A549 (cell line): Measurements from ENCODE around the gene HMGA1. TPM values are rescaled to one million over a fixed set of nuclear protein-coding genes. Genes with fewer than 3 reads are reported as not detected.

ENCODE experiments used
- ATAC-seq, 2 experiments: fragments of 200-7000 bp in 1 of 2; fragments of >200 bp in 1 of 2; cut with Nextera tagmentation in 1 of 2; cut with Tn5 transposase in 1 of 2; 3 replicates each; pipeline versions ENCODE4 v1.8.0 to v1.9.1; 2018 to 2020; ENCODE audit warnings: mild to moderate bottlenecking in 1 of 2, moderate library complexity in 1 of 2
- CTCF ChIA-PET: fragments of 300-600 bp; sonication (Branson Sonifier 250); formaldehyde crosslinking; extraction: SDS; loops from one replicate; lab custom pipeline; 2021; ENCODE audit warnings: antibody characterized with exemption, inconsistent platforms; lab: Yijun Ruan, JAX
- POLR2A ChIA-PET: fragments of 350-600 bp; formaldehyde crosslinking; extraction: SDS; loops from one replicate; lab custom pipeline; 2021; ENCODE audit warnings: antibody characterized with exemption, inconsistent platforms; lab: Yijun Ruan, JAX
- DNase-seq, 2 experiments: peaks; one replicate each; pipeline versions ENCODE4 v3.0.0 to v3.0.0-alpha.2; 2011 to 2016; ENCODE audit warnings: low read depth in 1 of 2, low spot score in 1 of 2
- FAIRE-seq: peaks from 2 replicates; lab custom pipeline; 2011; peaks lifted over from hg19 to GRCh38; lab: Jason Lieb, UNC
- H3K27ac ChIP-seq, 2 experiments: fragments of >200 bp; sonication (Bioruptor Twin); formaldehyde crosslinking; 3 replicates each; pipeline ENCODE4 v1.5.1; 2016 to 2017
- H3K4me1 ChIP-seq: fragments of >200 bp; sonication (Bioruptor Twin); formaldehyde crosslinking; 3 replicates; pipeline ENCODE4 v1.6.1; 2016
- H3K4me2 ChIP-seq: fragments of >200 bp; sonication (Bioruptor Twin); formaldehyde crosslinking; 3 replicates; pipeline ENCODE4 v1.6.1; 2016
- H3K4me3 ChIP-seq: fragments of >200 bp; sonication (Bioruptor Twin); formaldehyde crosslinking; 3 replicates; pipeline ENCODE4 v1.5.1; 2016
- H3K9me3 ChIP-seq: fragments of >200 bp; sonication (Bioruptor Twin); formaldehyde crosslinking; 3 replicates; pipeline ENCODE4 v1.6.1; 2016
- CHD4 ChIP-seq: fragments of 200-600 bp; sonication (generic); IDR thresholded peaks from 2 replicates; pipeline ENCODE4 v1.6.1; 2016; ENCODE audit warnings: antibody characterized with exemption, mild to moderate bottlenecking, borderline replicate concordance
- EP300 ChIP-seq, 2 experiments: fragments of >200 bp; sonication (Bioruptor Twin); formaldehyde crosslinking; IDR thresholded peaks; 2 replicates in 1 of 2; 3 replicates in 1 of 2; pipeline ENCODE4 v1.6.1; 2016 to 2017
- FOSL2 ChIP-seq, 2 experiments: fragments of 450-650 bp in 1 of 2; fragments of >200 bp in 1 of 2; sonication (Bioruptor Twin) in 1 of 2; formaldehyde crosslinking; IDR thresholded peaks; 2 replicates each; pipeline versions ENCODE4 v1.5.0 to v1.6.1; 2016 to 2020; ENCODE audit warnings: mild to moderate bottlenecking in 1 of 2, moderate library complexity in 1 of 2
- HDAC2 ChIP-seq: fragments of 200-600 bp; sonication (generic); IDR thresholded peaks from 2 replicates; pipeline ENCODE4 v1.6.1; 2016
- HEYL ChIP-seq: fragments of 250-450 bp; sonication (Bioruptor Pico); IDR thresholded peaks from 2 replicates; pipeline ENCODE4 v1.8.0; 2021; ENCODE audit warnings: mild to moderate bottlenecking, moderate library complexity
- HOXB13 ChIP-seq: fragments of 250-450 bp; sonication (Bioruptor Pico); IDR thresholded peaks from 2 replicates; pipeline ENCODE4 v1.5.0; 2020; ENCODE audit warnings: low read depth, mild to moderate bottlenecking, moderate library complexity
- JUN ChIP-seq, 2 experiments: fragments of >200 bp; sonication (Bioruptor Twin); formaldehyde crosslinking; IDR thresholded peaks; 2 replicates in 1 of 2; 3 replicates in 1 of 2; pipeline ENCODE4 v1.6.1; 2016 to 2017
- KDM1A ChIP-seq: fragments of 200-600 bp; sonication (generic); IDR thresholded peaks from 2 replicates; pipeline ENCODE4 v1.6.1; 2016; ENCODE audit warnings: low read depth, mild to moderate bottlenecking
- MAFK ChIP-seq: fragments of 450-650 bp; IDR thresholded peaks from 2 replicates; pipeline ENCODE4 v1.6.1; 2014; ENCODE audit not compliant: partially characterized antibody
- MAZ ChIP-seq: fragments of 150-350 bp; IDR thresholded peaks from 2 replicates; pipeline ENCODE4 v1.6.1; 2014; ENCODE audit warnings: antibody characterized with exemption, low read depth, low read length, borderline replicate concordance
- MYC ChIP-seq: IDR thresholded peaks from 2 replicates; pipeline ENCODE4 v1.6.1; 2012; ENCODE audit warnings: mild to moderate bottlenecking, inconsistent platforms, low read length, improper control_type of control experiment, borderline replicate concordance
- NPAS2 ChIP-seq: fragments of 250-450 bp; sonication (Bioruptor Pico); IDR thresholded peaks from 2 replicates; pipeline ENCODE4 v1.8.0; 2022; ENCODE audit warnings: mild to moderate bottlenecking, moderate library complexity, borderline replicate concordance
- NR3C1 ChIP-seq: fragments of >200 bp; sonication (Bioruptor Twin); formaldehyde crosslinking; IDR thresholded peaks from 3 replicates; pipeline ENCODE4 v1.6.1; 2017
- RFX5 ChIP-seq: fragments of 450-650 bp; IDR thresholded peaks from 2 replicates; pipeline ENCODE4 v1.7.1; 2014; ENCODE audit warnings: antibody characterized with exemption, mild to moderate bottlenecking, moderate library complexity
- ZC3H11A ChIP-seq: fragments of 450-650 bp; IDR thresholded peaks from 2 replicates; pipeline ENCODE4 v1.6.1; 2014; ENCODE audit warnings: antibody characterized with exemption, mild to moderate bottlenecking
- WGBS: methylation state at CpG from one replicate; pipeline ENCODE4 v1.1.6; 2017; ENCODE audit errors: missing lambda C conversion rate; 5-methylcytosine and 5-hydroxymethylcytosine counted together
- polyA plus RNA-seq, 4 experiments: library from polyadenylated mRNA; depleted of rRNA in 3 of 4; stranded (reverse); fragments of >200 nt; fragmentation: RNase III in 1 of 4; extraction: RNeasy Plus Mini Kit Qiagen cat#74134 plus additional on column Dnase treatment in 1 of 4; gene quantifications; 2 replicates in 3 of 4; 3 replicates in 1 of 4; pipeline ENCODE4 v1.2.3, GENCODE V29; 2011 to 2017
- TF ChIP-seq, protein P1 (sequence below): fragments of >200 bp; sonication (Bioruptor Twin); formaldehyde crosslinking; IDR thresholded peaks from 3 replicates; pipeline ENCODE4 v1.6.1; 2016
- TF ChIP-seq, protein P2 (sequence below): fragments of >200 bp; sonication (Bioruptor Twin); formaldehyde crosslinking; IDR thresholded peaks from 3 replicates; pipeline ENCODE4 v1.5.1; 2016
- TF ChIP-seq, protein P3 (sequence below): fragments of 200-600 bp; sonication (generic); IDR thresholded peaks from 2 replicates; pipeline ENCODE4 v1.6.1; 2016; ENCODE audit warnings: antibody characterized with exemption, mild to moderate bottlenecking, moderate library complexity
- TF ChIP-seq, protein P4 (sequence below): fragments of 250-450 bp; sonication (Bioruptor Pico); IDR thresholded peaks from 2 replicates; pipeline ENCODE4 v1.5.0; 2020; ENCODE audit warnings: low read depth, mild to moderate bottlenecking, moderate library complexity

Gene HMGA1
- polyA plus RNA-seq, 2 of the 4 experiments (the other 2 are of a cell fraction), result 127 to 249 TPM

DNA sequence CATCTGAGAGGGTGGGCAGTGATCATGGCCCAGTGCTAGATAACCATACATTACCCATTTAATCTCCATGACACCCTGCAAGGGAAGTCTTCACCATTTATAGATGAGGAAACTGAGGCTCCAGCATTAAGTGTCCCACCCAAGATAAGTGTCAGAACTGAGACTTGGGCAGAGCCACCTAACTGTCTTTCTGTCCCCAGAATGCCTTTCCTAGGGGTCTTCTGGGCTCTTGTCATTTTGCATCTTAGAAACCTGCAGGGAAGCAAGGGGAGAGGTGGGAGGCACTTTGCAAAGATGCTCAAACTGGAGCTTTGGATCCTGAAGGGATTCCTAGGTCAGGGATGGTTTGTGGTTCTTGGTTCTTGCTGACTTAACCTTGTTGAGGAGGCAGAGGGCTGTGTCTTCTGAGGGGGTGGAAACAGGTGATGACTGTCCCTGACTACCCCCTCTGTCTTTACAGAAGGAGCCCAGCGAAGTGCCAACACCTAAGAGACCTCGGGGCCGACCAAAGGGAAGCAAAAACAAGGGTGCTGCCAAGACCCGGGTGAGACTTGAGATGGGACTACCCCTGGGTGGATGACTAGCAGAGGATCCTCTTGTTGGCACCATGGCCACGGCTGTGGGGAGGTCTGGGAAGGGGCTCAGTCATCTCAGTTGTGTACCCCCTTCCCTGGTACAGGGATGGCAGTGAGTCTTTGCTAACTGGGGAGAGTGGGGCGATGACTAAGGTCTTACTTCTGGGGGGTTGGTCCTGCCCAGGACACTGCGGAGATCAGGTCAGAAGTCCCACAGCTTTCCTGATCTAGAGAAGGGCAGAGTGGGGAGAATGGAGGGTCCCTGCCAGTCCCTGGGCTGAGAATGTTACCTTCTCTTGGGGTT is 5.8 kb downstream of the HMGA1 start:
- TF ChIP-seq JUN (IDR thresholded peaks at IDR 0.05), result no peak
- no peak for TF ChIP-seq NR3C1
- no peak for TF ChIP-seq HDAC2
- TF ChIP-seq, protein P1, sequence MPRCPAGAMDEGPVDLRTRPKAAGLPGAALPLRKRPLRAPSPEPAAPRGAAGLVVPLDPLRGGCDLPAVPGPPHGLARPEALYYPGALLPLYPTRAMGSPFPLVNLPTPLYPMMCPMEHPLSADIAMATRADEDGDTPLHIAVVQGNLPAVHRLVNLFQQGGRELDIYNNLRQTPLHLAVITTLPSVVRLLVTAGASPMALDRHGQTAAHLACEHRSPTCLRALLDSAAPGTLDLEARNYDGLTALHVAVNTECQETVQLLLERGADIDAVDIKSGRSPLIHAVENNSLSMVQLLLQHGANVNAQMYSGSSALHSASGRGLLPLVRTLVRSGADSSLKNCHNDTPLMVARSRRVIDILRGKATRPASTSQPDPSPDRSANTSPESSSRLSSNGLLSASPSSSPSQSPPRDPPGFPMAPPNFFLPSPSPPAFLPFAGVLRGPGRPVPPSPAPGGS, result no peak
- TF ChIP-seq MYC, result no peak
- TF ChIP-seq EP300 (IDR thresholded peaks at IDR 0.05), result no peak
- TF ChIP-seq RFX5, result no peak
- TF ChIP-seq, protein P2, sequence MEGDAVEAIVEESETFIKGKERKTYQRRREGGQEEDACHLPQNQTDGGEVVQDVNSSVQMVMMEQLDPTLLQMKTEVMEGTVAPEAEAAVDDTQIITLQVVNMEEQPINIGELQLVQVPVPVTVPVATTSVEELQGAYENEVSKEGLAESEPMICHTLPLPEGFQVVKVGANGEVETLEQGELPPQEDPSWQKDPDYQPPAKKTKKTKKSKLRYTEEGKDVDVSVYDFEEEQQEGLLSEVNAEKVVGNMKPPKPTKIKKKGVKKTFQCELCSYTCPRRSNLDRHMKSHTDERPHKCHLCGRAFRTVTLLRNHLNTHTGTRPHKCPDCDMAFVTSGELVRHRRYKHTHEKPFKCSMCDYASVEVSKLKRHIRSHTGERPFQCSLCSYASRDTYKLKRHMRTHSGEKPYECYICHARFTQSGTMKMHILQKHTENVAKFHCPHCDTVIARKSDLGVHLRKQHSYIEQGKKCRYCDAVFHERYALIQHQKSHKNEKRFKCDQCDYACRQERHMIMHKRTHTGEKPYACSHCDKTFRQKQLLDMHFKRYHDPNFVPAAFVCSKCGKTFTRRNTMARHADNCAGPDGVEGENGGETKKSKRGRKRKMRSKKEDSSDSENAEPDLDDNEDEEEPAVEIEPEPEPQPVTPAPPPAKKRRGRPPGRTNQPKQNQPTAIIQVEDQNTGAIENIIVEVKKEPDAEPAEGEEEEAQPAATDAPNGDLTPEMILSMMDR, result no peak
- TF ChIP-seq, protein P3, sequence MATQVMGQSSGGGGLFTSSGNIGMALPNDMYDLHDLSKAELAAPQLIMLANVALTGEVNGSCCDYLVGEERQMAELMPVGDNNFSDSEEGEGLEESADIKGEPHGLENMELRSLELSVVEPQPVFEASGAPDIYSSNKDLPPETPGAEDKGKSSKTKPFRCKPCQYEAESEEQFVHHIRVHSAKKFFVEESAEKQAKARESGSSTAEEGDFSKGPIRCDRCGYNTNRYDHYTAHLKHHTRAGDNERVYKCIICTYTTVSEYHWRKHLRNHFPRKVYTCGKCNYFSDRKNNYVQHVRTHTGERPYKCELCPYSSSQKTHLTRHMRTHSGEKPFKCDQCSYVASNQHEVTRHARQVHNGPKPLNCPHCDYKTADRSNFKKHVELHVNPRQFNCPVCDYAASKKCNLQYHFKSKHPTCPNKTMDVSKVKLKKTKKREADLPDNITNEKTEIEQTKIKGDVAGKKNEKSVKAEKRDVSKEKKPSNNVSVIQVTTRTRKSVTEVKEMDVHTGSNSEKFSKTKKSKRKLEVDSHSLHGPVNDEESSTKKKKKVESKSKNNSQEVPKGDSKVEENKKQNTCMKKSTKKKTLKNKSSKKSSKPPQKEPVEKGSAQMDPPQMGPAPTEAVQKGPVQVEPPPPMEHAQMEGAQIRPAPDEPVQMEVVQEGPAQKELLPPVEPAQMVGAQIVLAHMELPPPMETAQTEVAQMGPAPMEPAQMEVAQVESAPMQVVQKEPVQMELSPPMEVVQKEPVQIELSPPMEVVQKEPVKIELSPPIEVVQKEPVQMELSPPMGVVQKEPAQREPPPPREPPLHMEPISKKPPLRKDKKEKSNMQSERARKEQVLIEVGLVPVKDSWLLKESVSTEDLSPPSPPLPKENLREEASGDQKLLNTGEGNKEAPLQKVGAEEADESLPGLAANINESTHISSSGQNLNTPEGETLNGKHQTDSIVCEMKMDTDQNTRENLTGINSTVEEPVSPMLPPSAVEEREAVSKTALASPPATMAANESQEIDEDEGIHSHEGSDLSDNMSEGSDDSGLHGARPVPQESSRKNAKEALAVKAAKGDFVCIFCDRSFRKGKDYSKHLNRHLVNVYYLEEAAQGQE, result no peak
- TF ChIP-seq NPAS2 (CRISPR knock-in tag), result no peak
- no peak for TF ChIP-seq CHD4
- TF ChIP-seq FOSL2 (IDR thresholded peaks at IDR 0.05), result no peak
- TF ChIP-seq FOSL2 (CRISPR knock-in tag; IDR thresholded peaks at IDR 0.05), result no peak
- TF ChIP-seq HEYL (CRISPR knock-in tag), result no peak
- no peak for TF ChIP-seq HOXB13 (CRISPR knock-in tag)
- no peak for TF ChIP-seq MAFK
- no peak for TF ChIP-seq KDM1A
- TF ChIP-seq, all 56 proteins: peak for 0
- 15% methylated on average over 6 of the region's 7 CpGs for WGBS
- POLR2A ChIA-PET, result no interaction called here
- ATAC-seq (no peak), DNase-seq (no peak), FAIRE-seq (no peak)
- CTCF ChIA-PET, result interaction anchor here (1.2 to 3.9 kb wide), 2 partner anchors 46 to 172 kb away, joined by 4 to 19 read pairs; no protein-coding TSS in a partner anchor
- peaks cover 90% of the 10 kb centered on the region for H3K4me1 ChIP-seq
- peak overlapping the region; percentile 13; the same call in 1 of the 3 replicates for H3K4me3 ChIP-seq
- peak overlapping the region; percentile 93 to 97 for H3K27ac ChIP-seq
- peak overlapping the region; percentile 91 for H3K4me2 ChIP-seq
- H3K9me3 ChIP-seq, result no peaks in the 10 kb centered on the region

DNA sequence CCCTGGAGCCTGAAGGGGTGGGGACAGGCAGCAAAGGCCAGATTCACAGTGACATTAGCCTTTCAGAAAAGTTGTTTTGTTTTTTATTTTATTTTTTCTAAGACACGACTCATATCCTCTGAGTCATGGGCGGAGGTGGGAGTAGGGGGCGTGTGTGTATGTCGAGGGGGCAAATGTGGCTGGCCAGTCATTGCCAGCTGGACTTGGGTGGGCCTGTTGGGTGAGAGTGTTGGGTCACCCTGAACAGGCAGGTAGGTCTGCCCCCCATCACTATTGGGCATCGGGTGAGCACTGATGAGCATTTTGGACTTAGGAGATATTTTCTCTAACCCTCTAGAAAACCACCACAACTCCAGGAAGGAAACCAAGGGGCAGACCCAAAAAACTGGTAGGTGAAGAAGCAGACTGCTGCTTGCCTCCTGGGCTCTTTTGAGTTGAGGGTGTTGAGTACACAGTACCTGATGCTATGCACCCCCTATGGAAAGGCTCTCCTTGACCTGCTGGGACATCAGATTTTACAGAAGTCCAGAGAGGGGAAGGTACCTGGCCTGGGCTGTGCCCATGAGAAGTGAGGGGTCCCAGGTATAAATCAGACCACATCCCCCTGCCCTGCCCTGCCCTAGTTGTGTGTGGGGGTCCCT is 6.6 kb downstream of the HMGA1 start:
- no peak for ATAC-seq
- Histone ChIP-seq H3K4me1 (peaks cover 97% of the 10 kb centered on the region), H3K4me2 (peak overlapping the region; percentile 91), H3K4me3 (peak overlapping the region; percentile 13; the same call in 1 of the 3 replicates)
- ChIA-PET CTCF (interaction anchor here (0.6 to 3.9 kb wide), 4 partner anchors 47 to 366 kb away, joined by 3 to 19 read pairs (median 8); no protein-coding TSS in a partner anchor), POLR2A (interaction anchor here (1.3 kb wide), 2 partner anchors 19 to 47 kb away, joined by 4 to 6 read pairs; no protein-coding TSS in a partner anchor)
- FAIRE-seq, result no peak
- no peak for TF ChIP-seq ZC3H11A
- TF ChIP-seq, protein P4, sequence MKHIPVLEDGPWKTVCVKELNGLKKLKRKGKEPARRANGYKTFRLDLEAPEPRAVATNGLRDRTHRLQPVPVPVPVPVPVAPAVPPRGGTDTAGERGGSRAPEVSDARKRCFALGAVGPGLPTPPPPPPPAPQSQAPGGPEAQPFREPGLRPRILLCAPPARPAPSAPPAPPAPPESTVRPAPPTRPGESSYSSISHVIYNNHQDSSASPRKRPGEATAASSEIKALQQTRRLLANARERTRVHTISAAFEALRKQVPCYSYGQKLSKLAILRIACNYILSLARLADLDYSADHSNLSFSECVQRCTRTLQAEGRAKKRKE (CRISPR knock-in tag), result 0 out of 2 replicates have a peak, but pooled peaks have one; percentile 33
- no peak for TF ChIP-seq MAZ
- TF ChIP-seq, all 56 proteins: peak for 1
- H3K9me3 ChIP-seq, result no peaks in the 10 kb centered on the region
- 12% methylated on average over 5 of the region's 5 CpGs for WGBS
- peak overlapping the region; percentile 93 to 97 for H3K27ac ChIP-seq
- DNase-seq, result no peak
